Measurements from ENCODE around the gene SYNJ1.
"Not testable (repeated sequence)": the region's sequence is repeated elsewhere in the genome, so short reads cannot be mapped to it uniquely, and the experiment has no call there.

SYNJ1 gene, protein sequence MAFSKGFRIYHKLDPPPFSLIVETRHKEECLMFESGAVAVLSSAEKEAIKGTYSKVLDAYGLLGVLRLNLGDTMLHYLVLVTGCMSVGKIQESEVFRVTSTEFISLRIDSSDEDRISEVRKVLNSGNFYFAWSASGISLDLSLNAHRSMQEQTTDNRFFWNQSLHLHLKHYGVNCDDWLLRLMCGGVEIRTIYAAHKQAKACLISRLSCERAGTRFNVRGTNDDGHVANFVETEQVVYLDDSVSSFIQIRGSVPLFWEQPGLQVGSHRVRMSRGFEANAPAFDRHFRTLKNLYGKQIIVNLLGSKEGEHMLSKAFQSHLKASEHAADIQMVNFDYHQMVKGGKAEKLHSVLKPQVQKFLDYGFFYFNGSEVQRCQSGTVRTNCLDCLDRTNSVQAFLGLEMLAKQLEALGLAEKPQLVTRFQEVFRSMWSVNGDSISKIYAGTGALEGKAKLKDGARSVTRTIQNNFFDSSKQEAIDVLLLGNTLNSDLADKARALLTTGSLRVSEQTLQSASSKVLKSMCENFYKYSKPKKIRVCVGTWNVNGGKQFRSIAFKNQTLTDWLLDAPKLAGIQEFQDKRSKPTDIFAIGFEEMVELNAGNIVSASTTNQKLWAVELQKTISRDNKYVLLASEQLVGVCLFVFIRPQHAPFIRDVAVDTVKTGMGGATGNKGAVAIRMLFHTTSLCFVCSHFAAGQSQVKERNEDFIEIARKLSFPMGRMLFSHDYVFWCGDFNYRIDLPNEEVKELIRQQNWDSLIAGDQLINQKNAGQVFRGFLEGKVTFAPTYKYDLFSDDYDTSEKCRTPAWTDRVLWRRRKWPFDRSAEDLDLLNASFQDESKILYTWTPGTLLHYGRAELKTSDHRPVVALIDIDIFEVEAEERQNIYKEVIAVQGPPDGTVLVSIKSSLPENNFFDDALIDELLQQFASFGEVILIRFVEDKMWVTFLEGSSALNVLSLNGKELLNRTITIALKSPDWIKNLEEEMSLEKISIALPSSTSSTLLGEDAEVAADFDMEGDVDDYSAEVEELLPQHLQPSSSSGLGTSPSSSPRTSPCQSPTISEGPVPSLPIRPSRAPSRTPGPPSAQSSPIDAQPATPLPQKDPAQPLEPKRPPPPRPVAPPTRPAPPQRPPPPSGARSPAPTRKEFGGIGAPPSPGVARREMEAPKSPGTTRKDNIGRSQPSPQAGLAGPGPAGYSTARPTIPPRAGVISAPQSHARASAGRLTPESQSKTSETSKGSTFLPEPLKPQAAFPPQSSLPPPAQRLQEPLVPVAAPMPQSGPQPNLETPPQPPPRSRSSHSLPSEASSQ (N-terminal part only)

DNA sequence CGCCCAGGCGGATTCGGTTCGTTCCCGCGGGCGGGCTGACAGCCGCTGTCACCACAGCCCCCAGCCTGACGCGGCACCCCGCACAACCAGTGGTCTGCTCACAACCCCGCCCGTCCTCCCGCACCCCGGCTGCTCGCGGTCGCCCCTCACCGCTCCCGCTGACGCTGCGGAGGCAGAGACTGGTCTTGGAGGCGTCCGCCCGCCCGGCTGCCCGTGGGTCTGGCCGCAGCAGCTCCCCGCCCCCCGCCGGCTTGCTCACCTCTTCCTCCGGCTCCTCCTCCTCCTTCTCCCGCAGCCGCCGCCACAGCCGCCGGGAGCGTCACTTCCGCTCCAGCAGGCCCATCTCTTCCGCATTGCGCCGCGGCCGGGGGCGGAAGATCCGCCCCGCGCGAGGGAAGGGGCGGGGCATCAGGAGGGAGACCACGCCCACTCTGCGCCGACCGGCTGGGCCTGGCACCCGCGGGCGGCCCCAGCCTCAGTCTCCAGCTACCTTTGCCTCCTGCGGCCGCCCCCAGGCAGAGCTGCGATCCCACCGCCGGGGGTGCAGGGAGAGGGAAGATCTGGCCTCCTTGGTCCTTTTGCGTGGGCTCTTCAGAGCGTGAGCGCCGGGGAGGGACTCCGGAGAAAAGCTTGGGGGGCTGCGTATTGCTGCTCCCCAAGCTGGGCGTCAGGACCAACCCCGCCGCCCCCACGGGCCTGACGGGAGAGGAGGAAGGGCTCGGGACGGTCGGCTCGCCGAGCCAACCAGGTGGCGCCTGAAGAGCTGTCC, at the start of gene SYNJ1:
SYNJ1 (minus strand) TSS at position 327 of the 769 bp plus-strand sequence. CDS start 1,118 bp downstream, outside the sequence.
- DNase-seq (ENCODE audit: low read depth, low spot score) = peak; percentile 88

DNA sequence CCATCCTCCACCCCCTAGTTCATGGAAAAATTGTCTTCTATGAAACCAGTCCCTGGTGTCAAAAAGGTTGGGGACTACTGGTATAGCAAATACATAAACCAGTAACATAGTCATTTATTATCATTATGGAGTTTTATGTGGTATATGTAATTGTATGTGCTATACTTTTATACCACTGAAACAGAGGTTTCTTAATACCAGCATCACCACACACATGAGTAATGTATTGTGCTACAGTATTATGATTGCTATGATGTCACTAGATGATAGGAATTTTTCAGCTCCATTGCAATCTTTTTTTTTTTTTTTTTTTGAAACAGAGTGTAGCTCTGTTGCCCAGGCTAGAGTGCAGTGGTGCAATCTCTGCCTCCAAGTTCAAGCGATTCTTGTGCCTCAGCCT, 49.5 kb upstream of the SYNJ1 start:
- no peak for DNase-seq (ENCODE audit: low read depth, low spot score)

DNA sequence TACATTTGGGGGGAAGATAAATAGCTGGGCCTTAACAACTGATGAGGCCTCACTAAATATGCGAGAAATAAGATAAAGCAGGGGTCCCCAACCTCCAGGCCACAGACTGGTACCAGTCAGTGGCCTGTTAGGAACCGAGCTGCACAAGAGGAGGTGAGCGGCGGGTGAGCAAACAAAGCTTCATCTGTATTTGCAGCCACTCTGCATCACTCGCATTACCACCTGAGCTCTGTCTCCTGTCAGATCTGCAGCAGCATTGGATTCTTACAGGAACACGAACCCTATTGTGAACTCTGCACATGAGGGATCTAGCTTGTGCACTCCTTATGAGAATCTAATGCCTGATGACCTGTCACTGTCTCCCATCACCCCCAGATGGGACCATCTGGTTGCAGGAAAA, 48.9 kb upstream of the SYNJ1 start:
- no peak for DNase-seq (ENCODE audit: low read depth, low spot score)

DNA sequence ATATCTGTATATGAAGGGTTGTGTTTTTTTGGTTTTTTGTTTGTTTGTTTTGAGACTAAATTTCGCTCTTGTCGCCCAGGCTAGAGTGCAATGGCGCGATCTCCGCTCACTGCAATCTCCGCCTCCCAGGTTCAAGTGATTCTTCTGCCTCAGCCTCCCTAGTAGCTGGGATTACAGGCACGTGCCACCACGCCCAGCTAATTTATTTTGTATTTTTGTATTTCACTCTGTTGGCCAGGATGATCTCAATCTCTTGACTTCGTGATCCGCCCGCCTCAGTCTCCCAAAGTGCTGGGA, 45.2 kb upstream of the SYNJ1 start:
- DNase-seq (ENCODE audit: low read depth, low spot score) = not testable (repeated sequence)

DNA sequence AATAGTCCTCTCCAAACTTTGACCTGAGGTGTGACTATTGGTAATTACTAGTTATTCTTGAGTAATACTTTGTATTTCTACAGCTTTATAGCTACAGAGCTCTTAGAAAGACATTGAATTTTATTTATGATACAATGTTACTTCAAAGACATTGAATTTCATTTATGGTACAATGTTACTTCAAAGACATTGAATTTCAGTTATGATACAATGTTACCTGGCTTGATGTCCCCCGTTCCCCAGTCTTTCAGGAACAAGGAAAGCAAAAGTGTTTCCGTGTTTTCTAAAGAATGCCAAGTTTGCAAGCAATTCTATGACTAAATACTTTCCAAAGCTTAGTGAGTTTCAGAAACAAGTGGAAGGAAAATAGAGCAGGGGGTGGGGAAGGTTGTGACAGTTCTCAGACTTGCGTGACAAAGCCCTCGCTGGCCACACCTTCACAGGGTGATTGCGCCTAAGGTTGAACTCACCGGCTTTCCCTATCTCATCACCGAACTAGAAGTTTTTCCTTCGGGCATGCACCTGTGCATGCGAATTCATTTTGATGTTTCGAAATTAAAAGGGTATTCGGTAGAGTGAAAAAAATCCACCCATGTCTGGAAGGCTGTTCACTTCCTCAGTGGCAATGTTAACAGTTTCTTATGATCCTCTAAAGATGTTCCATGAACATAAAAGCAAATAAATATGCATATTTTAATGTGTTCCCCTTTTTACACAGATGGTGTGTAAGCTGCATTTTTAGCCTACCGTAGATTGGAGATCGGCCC, 44.7 kb upstream of the SYNJ1 start:
- no peak for DNase-seq (ENCODE audit: low read depth, low spot score)

DNA sequence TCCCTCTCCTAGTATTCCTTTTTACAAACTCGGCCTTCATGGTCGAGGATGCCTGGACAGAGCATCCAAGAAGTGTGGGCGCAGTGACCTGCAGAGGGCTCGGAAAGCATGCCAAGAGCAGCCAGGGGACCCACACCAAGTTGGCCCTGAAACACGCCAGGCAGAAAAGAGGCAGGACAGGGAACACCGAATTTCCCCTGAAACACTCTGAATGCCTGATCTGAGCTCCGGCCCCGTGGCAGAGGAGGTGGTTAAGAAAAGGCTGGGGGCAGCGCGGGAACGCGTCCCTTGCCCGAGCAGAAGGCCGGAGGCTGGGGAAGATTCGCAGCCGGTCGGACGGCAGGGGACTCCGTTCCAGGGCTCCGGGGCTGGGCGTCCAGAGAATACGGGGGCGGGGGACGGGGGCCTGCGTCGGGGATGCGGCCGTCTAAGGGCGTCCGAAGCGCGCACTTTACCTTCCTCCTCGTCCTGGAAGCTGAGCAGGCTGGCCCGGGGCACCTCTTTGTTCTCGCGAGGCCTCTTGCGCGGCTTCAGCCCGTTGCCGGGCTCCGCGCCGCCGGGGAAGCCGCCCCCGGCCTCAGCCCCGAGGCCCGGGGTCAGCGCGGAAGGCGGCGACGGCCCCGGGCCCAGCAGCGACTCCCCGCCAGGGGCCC, 43.2 kb upstream of the SYNJ1 start:
- no peak for DNase-seq (ENCODE audit: low read depth, low spot score)

DNA sequence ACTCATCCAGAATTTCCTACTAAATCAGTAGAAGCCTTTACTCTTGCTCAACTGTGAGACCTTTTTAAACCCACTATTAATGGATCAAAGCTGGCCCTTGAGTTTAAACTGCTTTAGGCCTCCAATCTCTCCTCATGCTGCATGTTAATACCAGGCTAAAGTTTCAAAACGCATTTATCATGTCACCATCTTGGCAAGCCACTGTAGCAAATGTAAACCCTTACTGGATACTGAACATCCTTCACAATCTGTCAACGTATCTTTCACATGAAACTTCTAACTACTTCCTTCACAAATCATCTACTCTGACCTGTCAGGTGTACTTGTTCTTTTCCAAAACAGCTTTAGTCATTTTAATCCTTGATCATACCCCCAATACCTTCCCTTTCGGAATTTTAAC, 40.7 kb upstream of the SYNJ1 start:
- DNase-seq (ENCODE audit: low read depth, low spot score) = no peak

DNA sequence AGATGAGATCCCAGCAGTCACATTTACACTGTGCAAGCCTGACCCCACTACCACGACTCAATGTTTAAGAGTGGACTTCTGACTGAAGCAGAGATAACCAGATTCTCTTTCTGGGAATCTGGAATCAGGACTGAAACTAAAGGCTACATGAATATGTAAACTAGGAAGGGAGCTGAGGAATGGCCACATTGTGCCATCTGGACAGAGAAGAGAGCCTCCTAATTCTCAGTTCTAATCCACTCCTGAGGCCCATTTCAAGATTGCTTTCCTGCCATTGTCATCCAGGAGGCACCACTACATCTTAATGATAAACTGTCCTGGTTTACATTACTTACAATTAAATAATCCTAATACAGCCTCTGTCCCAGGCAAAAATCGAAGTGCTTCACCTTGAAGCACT, 37.2 kb upstream of the SYNJ1 start:
- DNase-seq (ENCODE audit: low read depth, low spot score) = no peak

DNA sequence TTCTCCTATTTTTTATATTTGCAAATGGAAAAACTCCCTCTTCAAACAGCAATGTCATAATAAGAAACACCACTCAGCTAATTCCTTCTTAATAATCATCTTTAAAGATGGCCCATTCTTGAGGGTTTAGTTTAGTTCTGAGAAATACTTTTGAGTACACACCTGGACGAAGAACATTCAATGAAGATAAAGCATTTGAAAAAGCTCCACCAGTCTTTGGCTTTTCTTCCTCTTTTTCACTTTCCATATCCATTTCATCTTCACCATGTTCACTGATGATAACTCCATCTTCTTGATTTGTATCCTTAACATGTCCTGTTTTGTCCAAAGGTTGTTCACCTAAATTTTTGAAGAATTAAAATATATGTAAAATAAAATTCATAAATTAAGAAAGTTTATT, 36.4 kb upstream of the SYNJ1 start:
- DNase-seq (ENCODE audit: low read depth, low spot score) = no peak

DNA sequence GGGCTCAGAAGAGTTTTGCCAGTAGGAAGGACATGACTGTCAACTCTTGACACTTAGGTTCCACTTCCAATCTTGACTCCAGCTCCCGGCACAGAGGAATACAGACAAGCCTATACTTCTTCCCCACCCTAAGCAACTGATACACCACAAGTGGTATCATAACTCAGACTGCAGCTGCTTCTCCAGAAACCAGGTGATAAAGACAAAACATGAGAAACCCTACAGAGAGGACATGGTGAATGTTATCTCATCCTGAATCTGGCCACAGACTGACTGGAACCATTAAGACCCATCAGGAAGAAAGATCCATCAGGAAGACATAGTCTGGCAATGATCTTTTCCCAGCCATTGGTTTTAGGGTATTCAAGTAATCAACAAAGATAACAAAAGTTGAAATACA, 30.0 kb upstream of the SYNJ1 start:
- no peak for DNase-seq (ENCODE audit: low read depth, low spot score)

DNA sequence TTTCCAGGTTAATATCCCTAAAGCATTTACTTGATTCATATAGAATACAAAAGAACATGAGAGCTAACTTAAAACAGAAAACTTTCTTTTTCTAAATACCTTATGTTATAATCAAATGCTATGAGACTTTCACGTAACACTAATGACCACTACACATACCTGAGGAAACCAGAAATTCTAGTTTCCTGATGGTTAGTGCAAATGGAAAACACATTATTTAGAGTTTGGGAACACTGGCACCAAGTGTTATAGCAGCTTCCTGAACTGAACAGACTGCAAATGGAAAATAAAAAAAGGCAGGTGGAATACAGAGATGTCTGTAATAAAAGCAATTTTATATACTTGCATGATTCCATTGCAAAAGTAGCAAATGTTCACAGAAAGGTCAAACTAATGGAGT, 28.3 kb upstream of the SYNJ1 start:
- DNase-seq (ENCODE audit: low read depth, low spot score) = no peak

DNA sequence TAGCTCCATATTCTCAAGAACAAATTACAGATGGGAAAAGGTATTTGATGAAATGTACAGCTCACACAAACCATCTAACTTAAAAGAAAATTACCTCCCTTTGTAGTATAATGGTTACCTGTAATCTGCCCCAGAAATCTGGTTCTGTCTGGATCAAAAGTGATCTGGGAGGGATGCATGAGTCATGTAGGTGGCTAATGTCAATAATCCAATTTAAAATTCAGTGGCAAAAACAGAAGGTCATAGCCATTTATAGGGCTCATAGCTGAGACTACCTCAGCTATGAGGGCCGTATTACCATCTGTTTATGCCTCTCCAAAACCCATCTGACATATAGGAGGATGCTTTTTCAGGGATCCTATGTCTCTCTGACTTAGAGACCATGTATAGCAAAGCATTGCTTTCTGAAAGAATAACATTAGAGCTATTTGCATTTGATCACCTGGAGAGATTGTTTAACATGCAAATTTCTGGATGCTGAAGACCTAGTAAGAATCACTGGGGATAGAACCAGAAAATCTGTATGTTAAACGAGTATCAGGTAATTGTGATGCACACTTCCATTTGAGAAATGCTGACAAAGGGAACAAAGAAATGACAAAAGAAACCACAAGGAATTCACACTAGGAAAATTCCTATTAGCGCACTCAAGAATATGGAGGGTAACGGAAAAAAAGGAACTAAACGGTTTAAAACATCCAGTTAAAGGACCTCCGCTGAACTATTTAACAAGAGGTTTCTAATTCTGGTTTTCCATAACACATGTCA, 26.2 kb upstream of the SYNJ1 start:
- DNase-seq (ENCODE audit: low read depth, low spot score) = no peak

DNA sequence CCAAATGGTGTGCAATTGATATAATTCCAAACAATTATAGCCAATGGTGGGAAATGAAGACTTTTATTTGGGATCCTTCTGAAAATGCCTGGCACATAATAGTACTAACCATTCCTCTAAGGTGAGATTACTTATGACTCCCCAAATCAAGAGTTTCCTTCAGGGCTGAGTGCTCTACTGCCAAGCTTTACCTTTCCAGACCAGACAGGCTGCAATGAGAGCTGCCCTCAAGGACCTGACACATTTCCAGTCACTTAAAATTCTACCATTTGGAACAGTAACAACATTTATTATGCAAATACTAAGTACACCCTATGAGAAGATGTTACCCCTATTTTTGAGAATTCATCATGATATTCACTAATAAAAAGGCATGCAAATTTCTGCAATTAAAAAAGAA, 22.6 kb upstream of the SYNJ1 start:
- no peak for DNase-seq (ENCODE audit: low read depth, low spot score)

DNA sequence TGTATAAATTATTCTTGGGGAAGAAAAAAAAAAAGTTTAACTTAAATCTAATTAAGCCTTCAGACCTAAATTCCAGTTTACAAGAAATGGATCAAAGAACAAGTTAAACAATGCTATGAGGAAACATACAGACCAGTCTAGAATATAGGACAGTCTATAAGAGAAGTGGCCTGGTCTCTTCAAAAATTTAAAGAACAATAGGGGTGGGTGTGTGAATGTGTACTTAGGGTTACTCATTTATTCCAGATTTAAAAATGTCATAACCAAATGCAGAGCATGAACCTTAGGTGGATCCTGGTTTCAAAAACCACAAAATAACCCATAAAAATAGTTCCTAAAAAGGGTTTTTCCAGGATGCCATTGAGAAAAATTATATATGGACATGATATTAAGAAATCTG, 21.8 kb upstream of the SYNJ1 start:
- no peak for DNase-seq (ENCODE audit: low read depth, low spot score)

DNA sequence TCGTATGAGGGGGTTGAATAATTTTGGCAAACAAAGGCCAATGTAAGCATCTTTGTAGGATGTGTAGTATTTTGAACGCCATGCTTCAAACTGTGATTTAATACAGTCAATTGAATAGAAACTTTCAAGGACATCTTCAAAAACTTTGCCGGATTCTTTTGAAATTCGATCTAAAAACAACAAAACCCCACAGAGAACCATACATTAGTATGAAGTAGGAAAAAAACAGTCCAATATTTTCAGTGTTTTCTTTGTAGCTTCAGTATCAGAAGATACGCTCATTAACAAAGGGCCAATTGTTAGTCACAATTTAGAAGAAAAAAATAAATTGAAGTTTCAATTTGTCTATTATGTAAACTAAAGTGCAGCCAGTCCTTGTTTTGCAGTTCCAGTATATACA, 20.7 kb upstream of the SYNJ1 start:
- DNase-seq (ENCODE audit: low read depth, low spot score) = no peak

DNA sequence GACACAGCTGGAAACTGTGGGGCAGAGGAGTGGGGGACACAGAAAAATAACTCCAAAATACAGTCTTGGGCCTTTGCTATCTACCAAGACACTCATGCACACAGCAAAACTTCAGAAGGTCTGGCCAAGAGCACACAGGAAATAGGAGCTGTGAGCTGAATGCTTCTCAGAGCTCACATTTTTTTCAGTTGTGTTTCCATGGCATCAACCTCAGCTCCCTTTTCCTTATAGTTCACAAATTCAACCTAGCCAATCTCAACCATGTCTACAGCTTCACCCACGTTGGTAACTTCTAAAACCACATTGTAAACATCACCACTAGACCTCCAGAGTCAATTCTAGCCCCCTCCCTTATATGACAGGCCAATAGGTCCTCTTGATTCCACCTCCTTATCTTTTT, 19.6 kb upstream of the SYNJ1 start:
- no peak for DNase-seq (ENCODE audit: low read depth, low spot score)

DNA sequence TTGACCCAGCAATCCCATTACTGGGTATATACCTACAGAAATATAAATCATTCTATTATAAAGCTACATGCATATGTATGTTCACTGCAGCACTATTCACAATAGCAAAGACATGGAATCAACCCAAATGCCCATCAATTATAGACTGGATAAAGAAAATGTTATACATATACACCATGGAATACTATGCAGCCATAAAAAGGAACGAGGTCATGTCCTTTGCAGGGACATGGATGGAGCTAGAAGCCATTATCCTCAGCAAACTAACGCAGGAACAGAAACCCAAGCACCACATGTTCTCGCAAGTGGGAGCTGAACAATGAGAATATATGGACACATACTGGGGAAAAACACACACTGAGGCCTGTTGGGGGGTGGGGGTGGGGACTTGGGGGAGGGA, 18.9 kb upstream of the SYNJ1 start:
- DNase-seq (ENCODE audit: low read depth, low spot score) = not testable (repeated sequence)

DNA sequence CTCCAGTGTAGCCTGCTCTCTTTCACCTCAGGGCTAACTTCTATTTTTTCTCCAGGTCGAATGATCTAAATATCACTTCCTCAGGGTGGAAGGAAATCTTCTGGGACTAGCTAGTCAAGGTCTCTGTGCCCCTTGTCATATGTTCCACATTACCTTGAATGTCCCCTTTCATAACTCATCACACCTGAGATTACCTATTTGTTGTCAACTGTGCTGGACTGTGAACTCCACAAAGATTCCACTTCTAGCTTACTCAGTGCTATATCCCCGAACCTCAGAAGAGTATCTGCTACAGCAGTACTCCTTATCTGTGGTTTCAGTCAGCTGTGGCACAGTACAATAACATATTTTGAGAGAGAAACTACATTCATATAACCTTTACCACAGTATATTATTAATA, 14.6 kb upstream of the SYNJ1 start:
- DNase-seq (ENCODE audit: low read depth, low spot score) = no peak

DNA sequence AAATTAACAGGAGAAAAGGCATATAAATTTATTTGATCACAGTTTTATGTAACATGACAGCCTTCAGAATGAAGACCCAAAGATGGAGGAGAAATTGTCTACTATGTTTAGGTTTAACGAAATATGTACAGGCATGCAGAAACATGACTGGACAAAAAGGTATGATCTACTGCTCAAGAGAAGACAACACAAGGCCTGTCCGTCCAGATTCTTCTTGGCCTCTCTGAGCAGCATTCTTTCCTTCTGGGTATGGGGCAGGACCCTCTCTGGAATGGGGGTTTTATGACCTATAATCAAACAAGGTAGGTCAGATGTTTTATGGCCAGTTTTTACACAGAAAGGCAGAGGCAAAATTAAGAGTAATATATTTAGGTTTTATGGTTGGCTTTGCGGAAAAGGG, 13.5 kb upstream of the SYNJ1 start:
- DNase-seq (ENCODE audit: low read depth, low spot score) = no peak

All from smooth muscle cell of the brain vasculature (primary cell).